A549 treated with CORT108297 at 1 μM for 4 hours (cell line): ENCODE measurements around the gene CLCC1. TPM values are rescaled to one million over a fixed set of nuclear protein-coding genes. Genes with fewer than 3 reads are reported as not detected.

Source experiments
- total RNA-seq: library from RNA; stranded (reverse); fragments of 200-300 nt; extraction: Qiagen RNA extraction; gene quantifications from 5 replicates; pipeline ENCODE4 v1.2.3, GENCODE V29; 2022

The CLCC1 gene
- 15.0 to 17.5 TPM (median 16.6 TPM) in 5 replicates for total RNA-seq

GRCh38 chr1:108963052-108963686 is at the start of gene CLCC1:
Gene CLCC1, minus strand, starts transcription at chr1:108963484. Its CDS starts 13,047 bp downstream, at chr1:108950437.

Other genes with a start within 250 kb of the CLCC1 start
- gene STXBP3, start 216.8 kb downstream of the CLCC1 start, total RNA-seq: 14.1 to 33.6 TPM (median 19.8 TPM) in 5 replicates
- 0.64 to 1.1 TPM (median 0.77 TPM) in 5 replicates for gene AKNAD1, start 106.4 kb downstream of the CLCC1 start, total RNA-seq
- 13.6 to 19.4 TPM (median 16.3 TPM) in 5 replicates for gene GPSM2, start 86.5 kb downstream of the CLCC1 start, total RNA-seq
- gene WDR47, start 78.6 kb upstream of the CLCC1 start, total RNA-seq: 6.0 to 8.4 TPM (median 7.6 TPM) in 5 replicates
- 23.6 to 41.4 TPM (median 29.0 TPM) in 5 replicates for gene TAF13, start 112.5 kb upstream of the CLCC1 start, total RNA-seq
- gene TMEM167B, start 127.3 kb upstream of the CLCC1 start, total RNA-seq: 8.2 to 9.6 TPM (median 8.7 TPM) in 5 replicates
- 0.39 to 0.91 TPM (median 0.64 TPM) in 5 replicates for gene ELAPOR1, start 150.6 kb upstream of the CLCC1 start, total RNA-seq